ENCODE measurements around the gene OR10G8. TPM values are rescaled to one million over a fixed set of nuclear protein-coding genes. Genes with fewer than 3 reads are reported as not detected.

The OR10G8 gene, protein sequence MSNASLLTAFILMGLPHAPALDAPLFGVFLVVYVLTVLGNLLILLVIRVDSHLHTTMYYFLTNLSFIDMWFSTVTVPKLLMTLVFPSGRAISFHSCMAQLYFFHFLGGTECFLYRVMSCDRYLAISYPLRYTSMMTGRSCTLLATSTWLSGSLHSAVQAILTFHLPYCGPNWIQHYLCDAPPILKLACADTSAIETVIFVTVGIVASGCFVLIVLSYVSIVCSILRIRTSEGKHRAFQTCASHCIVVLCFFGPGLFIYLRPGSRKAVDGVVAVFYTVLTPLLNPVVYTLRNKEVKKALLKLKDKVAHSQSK
- total RNA-seq = not detected in 2 replicates

DNA sequence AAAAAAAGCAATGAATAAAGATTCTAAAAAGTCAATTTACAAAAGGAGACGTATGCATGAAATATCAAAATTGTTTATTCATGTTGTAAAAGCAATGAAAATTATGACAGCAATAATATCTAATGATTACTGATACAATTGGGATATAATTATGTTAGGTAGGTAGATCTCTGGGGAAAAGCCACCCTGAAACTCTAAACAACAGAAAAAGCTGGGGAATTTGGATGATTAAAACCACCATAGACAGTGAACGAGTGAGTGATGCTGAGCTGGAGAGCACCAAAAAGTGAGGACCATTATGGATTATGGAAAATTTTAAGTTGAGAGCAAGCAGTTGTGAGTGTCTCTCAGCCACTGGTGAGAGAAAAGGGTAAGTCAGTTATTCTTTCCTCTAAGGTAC lies at the start of gene OR10G8:
Gene OR10G8 (plus strand): TSS at position 301 of the 400 bp plus-strand sequence. CDS start 2,825 bp downstream, outside the sequence.

DNA sequence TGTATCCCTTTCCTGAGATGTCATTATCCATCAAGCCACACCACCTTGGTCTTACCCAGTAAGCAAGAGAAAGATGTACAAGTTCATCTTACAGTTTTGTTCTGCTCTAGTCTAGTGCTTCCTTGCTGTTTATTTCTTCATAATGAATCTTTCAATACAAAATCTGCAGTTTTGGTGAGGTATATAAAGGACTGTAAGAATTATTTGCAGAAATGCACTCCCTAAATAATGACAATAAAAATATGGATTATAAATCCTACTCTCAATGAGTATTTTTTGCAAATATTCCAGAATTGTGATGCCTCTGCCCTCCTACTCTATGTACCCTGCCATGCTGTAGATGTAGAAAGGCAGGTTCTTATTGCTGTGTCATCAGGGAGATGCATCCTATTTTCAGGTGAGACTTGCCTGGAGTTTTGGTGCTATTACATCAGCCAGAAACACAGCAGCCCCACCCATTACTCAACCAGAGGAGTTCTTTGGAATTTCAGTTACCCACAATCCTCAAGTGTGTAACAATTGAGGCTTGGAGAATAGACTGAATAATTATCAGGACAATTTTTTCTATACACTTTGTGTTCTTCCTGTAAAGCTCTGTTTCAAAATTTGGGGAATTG lies 48.8 kb upstream of the OR10G8 start, which contains the start of gene OR10S1:
Gene OR10S1 (minus strand): TSS at position 51 of the 617 bp plus-strand sequence. CDS start 117 bp downstream, outside the sequence.

DNA sequence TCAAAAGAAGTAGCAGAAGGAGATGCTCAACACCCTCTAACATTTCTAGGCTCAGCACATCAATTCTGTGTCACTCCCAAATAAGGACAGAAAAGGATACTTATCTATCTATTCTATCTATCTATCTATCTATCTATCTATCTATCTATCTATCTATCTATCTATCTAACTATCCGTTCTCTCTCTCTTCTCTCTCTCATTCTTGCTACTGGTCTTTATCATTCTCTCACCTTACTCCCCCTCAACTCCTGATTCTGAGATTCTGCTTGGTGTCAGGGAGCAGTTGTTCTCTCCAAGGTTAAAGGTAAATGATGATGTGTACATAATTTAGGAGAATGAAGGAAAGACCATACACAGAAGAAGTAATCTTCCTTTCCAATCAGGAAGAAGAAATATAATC lies 31.5 kb upstream of the OR10G8 start, which contains the start of gene OR10G6:
Gene OR10G6 (minus strand): TSS at position 43 of the 400 bp plus-strand sequence. CDS start 0 bp downstream, at position 43.

DNA sequence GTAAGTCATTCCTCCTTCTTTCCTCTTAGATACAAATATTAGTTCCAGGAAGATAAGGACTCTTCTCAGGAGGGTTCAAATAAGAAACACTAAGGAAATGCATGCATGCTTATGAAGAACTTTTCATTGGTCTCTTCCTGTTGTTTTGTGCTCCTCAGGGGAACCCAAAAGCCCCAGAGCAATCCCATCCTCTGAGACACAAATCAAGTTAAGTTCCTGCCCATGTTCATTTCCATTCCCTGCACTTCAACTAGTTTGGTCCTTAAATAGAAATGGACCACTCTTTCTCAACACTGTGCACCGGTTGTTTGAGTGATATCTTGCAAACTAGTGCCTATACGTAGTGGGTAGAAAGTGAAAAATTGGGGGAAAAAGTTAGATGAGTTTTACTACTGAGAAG lies 13.9 kb upstream of the OR10G8 start, which contains the start of gene OR10G4:
Gene OR10G4 (plus strand): TSS at position 301 of the 400 bp plus-strand sequence. CDS start 2,578 bp downstream, outside the sequence.

DNA sequence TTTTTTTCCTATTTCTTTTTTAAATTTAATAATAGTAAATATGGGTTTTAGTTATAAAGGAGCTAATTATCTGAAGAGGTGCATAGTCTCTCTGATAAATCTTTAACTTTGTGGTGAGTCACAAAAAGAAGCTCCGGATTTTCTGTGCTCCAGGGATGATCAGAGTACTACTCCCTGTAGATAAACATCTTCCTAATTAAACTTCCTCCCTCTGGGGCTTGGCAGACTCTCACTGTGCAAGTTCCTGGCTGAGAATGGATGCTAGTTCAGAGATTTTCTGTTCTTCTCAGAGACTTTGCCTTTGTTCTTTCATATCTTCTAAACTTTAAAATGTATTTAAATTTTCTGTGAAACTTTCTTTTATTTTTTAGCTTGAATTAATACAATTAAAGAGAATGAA lies 14.7 kb downstream of the OR10G8 start, which contains the start of gene OR10G7:
Gene OR10G7 (minus strand): TSS at position 72 of the 400 bp plus-strand sequence. CDS start 2,324 bp downstream, outside the sequence.

Other genes starting within 250 kb of the OR10G8 start
- gene OR6M1, start 220.4 kb upstream of the OR10G8 start, total RNA-seq = not detected in 2 replicates
- gene TMEM225, start 141.1 kb upstream of the OR10G8 start, total RNA-seq = not detected in 2 replicates
- gene OR8D4, start 124.6 kb upstream of the OR10G8 start, total RNA-seq = not detected in 2 replicates
- not detected in 2 replicates for gene OR4D5, start 87.2 kb upstream of the OR10G8 start, total RNA-seq
- gene OR6T1, start 83.0 kb upstream of the OR10G8 start, total RNA-seq = not detected in 2 replicates
- gene OR10S1, start 49.0 kb upstream of the OR10G8 start, total RNA-seq = not detected in 2 replicates
- gene OR10G6, start 31.6 kb upstream of the OR10G8 start, total RNA-seq = not detected in 2 replicates
- gene OR10G4, start 13.8 kb upstream of the OR10G8 start, total RNA-seq = not detected in 2 replicates
- gene OR10G9, start 3.8 kb upstream of the OR10G8 start, total RNA-seq = not detected in 2 replicates
- not detected in 2 replicates for gene OR10G7, start 14.5 kb downstream of the OR10G8 start, total RNA-seq
- 11.5 and 13.5 TPM in 2 replicates for gene VWA5A, start 88.7 kb downstream of the OR10G8 start, total RNA-seq
- not detected in 2 replicates for gene OR10D3, start 156.5 kb downstream of the OR10G8 start, total RNA-seq
- gene OR8G1, start 214.3 kb downstream of the OR10G8 start, total RNA-seq = not detected in 2 replicates
- not detected in 2 replicates for gene OR8G5, start 229.6 kb downstream of the OR10G8 start, total RNA-seq

Data from regular cardiac myocyte (primary cell).